Lung (tissue), 12 donors: ENCODE results near the gene SEC31B. TPM values are rescaled to one million over a fixed set of nuclear protein-coding genes. Genes with fewer than 3 reads are reported as not detected.

Experiments used
- ATAC-seq: fragments of 200-7000 bp; cut with Tn5 transposase; one replicate; pipeline ENCODE4 v1.9.1; 2020; ENCODE audit warnings: moderate number of reproducible peaks; ENCODE audit not compliant: insufficient read depth, low FRiP score
- DNase-seq, 3 donors: peaks; one replicate each; pipeline ENCODE4 v3.0.0-alpha.2; 2013 to 2017
- H3K27ac ChIP-seq, 2 donors: one replicate each; pipeline ENCODE4 v1.5.1; 2013; ENCODE audit warnings: mild to moderate bottlenecking in 2 of 2, moderate library complexity in 2 of 2, control low read depth in 1 of 2, inconsistent platforms in 1 of 2, low read depth in 1 of 2, low read length in 1 of 2
- H3K27me3 ChIP-seq, 3 donors: one replicate each; pipeline ENCODE4 v1.5.1; 2013; ENCODE audit warnings: low read length in 2 of 3; ENCODE audit not compliant: control insufficient read depth in 3 of 3, insufficient read depth in 3 of 3
- H3K36me3 ChIP-seq, 4 donors: one replicate each; pipeline ENCODE4 v1.5.1; 2013; ENCODE audit warnings: low read length in 4 of 4, mild to moderate bottlenecking in 1 of 4, moderate library complexity in 1 of 4; ENCODE audit not compliant: control insufficient read depth in 4 of 4, insufficient read depth in 4 of 4
- H3K4me1 ChIP-seq, 5 donors: one replicate each; pipeline ENCODE4 v1.5.1; 2013; ENCODE audit warnings: low read length in 5 of 5, mild to moderate bottlenecking in 2 of 5, moderate library complexity in 1 of 5; ENCODE audit not compliant: control insufficient read depth in 5 of 5, insufficient read depth in 5 of 5
- H3K4me3 ChIP-seq: one replicate; pipeline ENCODE4 v1.5.1; 2013; ENCODE audit warnings: mild to moderate bottlenecking, control low read depth, moderate library complexity
- H3K9ac ChIP-seq, 2 donors: one replicate each; pipeline ENCODE4 v1.5.1; 2013; ENCODE audit warnings: low read length in 2 of 2, control low read depth in 1 of 2; ENCODE audit not compliant: insufficient read depth in 1 of 2
- H3K9me3 ChIP-seq, 4 donors: one replicate each; pipeline ENCODE4 v1.5.1; 2013; ENCODE audit warnings: low read length in 3 of 4, mild to moderate bottlenecking in 1 of 4, moderate library complexity in 1 of 4; ENCODE audit not compliant: control insufficient read depth in 4 of 4, insufficient read depth in 3 of 4
- WGBS, 2 donors: extraction: QIAGEN DNeasy Blood & Tissue Kit; methylation state at CpG; one replicate each; pipeline ENCODE4 v1.1.7; 2013; 5-methylcytosine and 5-hydroxymethylcytosine counted together
- polyA plus RNA-seq, 2 donors: library from polyadenylated mRNA; stranded (reverse); fragments of 200-250 nt; gene quantifications; one replicate each; pipeline ENCODE4 v1.2.1, GENCODE V29; 2013
- total RNA-seq, 2 donors: library from RNA; depleted of rRNA in 1 of 2; stranded (reverse); fragments of >200 nt in 1 of 2; gene quantifications; one replicate each; pipeline ENCODE4 v1.2.1, GENCODE V29; 2014 to 2021
- TF ChIP-seq, protein P1 (sequence below): IDR thresholded peaks from 2 replicates; pipeline ENCODE4 v1.5.1; 2012; ENCODE audit warnings: mild to moderate bottlenecking; ENCODE audit errors: control extremely low read depth, extremely low read depth
- donor health status: control.
- donor health status: control.
- donor health status: Bipolar disorder and iron deficiency.
- donor health status: healthy.
- donor health status: DM: yes; HTN: yes; CAD: no.

SEC31B gene
- total and polyA plus RNA-seq, 4 donors: 4.8 to 10.5 (median 9.4) TPM

DNA sequence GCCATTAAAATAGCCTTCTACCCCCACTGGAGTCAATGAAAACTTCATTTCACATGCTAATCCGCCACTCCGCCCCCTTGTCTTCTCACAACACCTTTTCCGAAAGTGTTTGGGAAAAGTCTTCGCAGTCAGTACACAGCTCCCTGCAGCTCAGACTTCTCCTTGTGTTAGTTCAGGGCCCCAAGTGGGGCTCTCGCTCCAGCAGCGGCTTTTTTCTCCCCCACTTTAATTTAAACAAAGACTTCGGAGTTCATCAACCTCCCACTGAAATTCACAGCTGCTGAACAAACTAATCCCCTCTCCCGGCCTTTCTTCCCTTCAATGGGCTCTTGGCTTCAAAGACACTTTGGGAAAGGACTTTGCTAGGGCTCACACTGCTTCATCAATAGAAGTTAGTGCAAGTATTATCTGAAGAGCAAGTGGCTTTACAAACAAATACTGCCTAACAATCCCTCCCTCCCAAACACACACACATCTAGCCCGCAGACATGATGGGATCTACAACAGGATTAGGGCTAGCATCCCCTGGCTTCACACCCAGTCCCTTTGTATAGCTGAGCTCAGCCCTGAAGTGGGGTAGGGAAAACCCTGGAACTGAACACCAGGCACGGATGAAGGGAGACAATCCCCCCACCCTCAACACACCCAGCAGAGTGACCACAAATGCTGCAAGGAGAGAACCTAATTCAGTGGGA lies 33.7 kb downstream of the SEC31B start:
- no peak for ATAC-seq
- H3K36me3 ChIP-seq: peaks cover 3 to 24% (median 5%) of the 10 kb centered on the region in 4 donors

DNA sequence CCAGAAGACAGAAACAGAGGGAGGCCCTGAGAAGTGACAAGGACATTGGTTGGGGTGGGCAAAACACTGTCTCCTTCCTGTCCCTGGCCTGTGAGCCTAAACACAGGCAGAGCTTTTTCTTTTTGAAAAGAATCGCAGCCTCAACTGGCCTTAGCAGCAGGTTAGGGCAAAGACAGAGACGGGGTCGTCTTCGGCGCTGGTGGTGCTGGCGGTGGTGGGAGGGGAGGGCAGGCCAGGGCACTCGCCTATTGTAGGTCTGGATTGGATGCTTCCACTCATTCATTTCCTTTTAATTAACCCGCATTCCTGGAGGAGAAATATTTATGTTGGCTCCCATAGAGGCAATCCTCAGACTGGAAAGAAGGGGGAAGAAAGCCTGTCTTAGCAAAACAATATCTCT lies 34.3 kb downstream of the SEC31B start:
- TF ChIP-seq, protein P1, sequence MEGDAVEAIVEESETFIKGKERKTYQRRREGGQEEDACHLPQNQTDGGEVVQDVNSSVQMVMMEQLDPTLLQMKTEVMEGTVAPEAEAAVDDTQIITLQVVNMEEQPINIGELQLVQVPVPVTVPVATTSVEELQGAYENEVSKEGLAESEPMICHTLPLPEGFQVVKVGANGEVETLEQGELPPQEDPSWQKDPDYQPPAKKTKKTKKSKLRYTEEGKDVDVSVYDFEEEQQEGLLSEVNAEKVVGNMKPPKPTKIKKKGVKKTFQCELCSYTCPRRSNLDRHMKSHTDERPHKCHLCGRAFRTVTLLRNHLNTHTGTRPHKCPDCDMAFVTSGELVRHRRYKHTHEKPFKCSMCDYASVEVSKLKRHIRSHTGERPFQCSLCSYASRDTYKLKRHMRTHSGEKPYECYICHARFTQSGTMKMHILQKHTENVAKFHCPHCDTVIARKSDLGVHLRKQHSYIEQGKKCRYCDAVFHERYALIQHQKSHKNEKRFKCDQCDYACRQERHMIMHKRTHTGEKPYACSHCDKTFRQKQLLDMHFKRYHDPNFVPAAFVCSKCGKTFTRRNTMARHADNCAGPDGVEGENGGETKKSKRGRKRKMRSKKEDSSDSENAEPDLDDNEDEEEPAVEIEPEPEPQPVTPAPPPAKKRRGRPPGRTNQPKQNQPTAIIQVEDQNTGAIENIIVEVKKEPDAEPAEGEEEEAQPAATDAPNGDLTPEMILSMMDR: no peak
- 81 to 86% methylated on average over 8 of the region's 8 CpGs for WGBS, 2 donors
- H3K36me3 ChIP-seq: peaks cover 3 to 22% (median 5%) of the 10 kb centered on the region in 4 donors
- H3K4me3 ChIP-seq: no peak overlapping the region
- H3K27me3 ChIP-seq: peaks cover 0 to 35% (median 23%) of the 10 kb centered on the region in 3 donors
- peaks cover 0 to 14% (median 7%) of the 10 kb centered on the region in 5 donors for H3K4me1 ChIP-seq
- DNase-seq: no peak
- H3K9ac ChIP-seq: no peak overlapping the region
- H3K27ac ChIP-seq: no peak overlapping the region
- no peak for ATAC-seq
- peaks cover 0 to 3% (median 0%) of the 10 kb centered on the region in 4 donors for H3K9me3 ChIP-seq

More for the DNA sequence above, 33.7 kb downstream of the SEC31B start:
- Histone ChIP-seq H3K9me3 (peaks cover 0 to 3% (median 0%) of the 10 kb centered on the region in 4 donors), H3K9ac (no peak overlapping the region), H3K4me1 (peaks cover 0 to 14% (median 7%) of the 10 kb centered on the region in 5 donors), H3K27ac (no peak overlapping the region), H3K4me3 (no peak overlapping the region), H3K27me3 (peaks cover 0 to 30% (median 18%) of the 10 kb centered on the region in 3 donors)
- WGBS, 2 donors: 90 to 96% methylated on average over 10 of the region's 10 CpGs
- DNase-seq: no peak
- TF ChIP-seq, protein P1: no peak

DNA sequence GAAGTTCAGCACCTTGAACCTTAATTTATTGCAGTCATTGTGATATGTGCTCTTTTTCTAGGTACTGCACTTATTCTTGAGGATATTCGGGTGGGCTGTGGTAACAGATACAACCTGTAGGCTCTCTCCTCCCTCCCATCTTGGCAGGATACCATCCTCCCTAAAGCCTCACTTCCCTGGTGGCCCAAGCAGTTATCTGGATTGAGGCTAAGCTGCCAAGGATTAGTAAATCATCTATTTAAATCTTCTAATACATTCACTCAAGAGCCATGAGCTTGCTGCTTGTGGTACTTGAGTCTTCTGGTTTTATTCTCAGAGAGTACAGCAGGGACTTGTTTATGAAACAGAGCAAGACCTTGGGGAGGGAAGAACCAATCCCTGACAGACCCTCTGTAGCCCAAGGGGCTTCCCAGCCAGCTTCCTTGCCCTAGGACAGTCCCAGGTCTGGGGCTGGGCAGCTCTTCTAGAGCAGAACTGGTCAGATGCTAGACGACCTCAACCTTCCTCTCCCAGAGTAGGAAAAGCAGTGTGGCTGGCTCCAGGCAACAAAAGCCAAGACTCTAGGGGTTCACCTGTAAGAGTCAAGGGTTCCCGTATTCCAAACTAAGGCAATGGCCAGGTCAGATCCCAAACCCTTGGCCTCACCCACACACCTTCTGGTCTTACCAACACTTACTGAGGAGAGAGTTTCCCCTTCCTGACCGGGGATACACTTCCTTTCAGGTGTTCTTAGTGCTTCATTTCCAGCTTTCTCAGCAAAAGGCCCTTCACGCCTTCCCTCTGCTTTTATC lies 35.6 kb downstream of the SEC31B start:
- DNase-seq: no peak
- Histone ChIP-seq H3K9me3 (no peaks in the 10 kb centered on the region), H3K27me3 (peaks cover 0 to 48% (median 28%) of the 10 kb centered on the region in 3 donors), H3K27ac (no peak overlapping the region), H3K4me1 (peaks cover 0 to 14% (median 7%) of the 10 kb centered on the region in 5 donors), H3K9ac (no peak overlapping the region), H3K36me3 (peaks cover 3 to 15% (median 5%) of the 10 kb centered on the region in 4 donors), H3K4me3 (no peak overlapping the region)
- TF ChIP-seq, protein P1: no peak
- WGBS, 2 donors: 84 to 88% methylated on average over 5 of the region's 5 CpGs
- ATAC-seq: no peak
